Measurements from ENCODE around the gene CRTC3. TPM values are rescaled to one million over a fixed set of nuclear protein-coding genes. Genes with fewer than 3 reads are reported as not detected.

Gene CRTC3
- total RNA-seq, 1 donor from 2014 or later, result 14.1 TPM

- Histone ChIP-seq H3K36me3 (ENCODE audit: control insufficient read depth, insufficient read depth, low read length) (no peaks in the 10 kb centered on the region), H3K27me3 (ENCODE audit: control insufficient read depth, insufficient read depth, low read length) (no peaks in the 10 kb centered on the region), H3K4me3 (ENCODE audit: low read depth, low read length) (no peak overlapping the region)
- TF ChIP-seq CTCF (IDR thresholded peaks at IDR 0.05; ENCODE audit: insufficient read depth, low read length, poor library complexity, severe bottlenecking), result no peak
- DNase-seq (ENCODE audit: low read depth), result no peak
Observed at GRCh38 chr15:90674476-90674875, 144.8 kb downstream of the CRTC3 start.

DNA sequence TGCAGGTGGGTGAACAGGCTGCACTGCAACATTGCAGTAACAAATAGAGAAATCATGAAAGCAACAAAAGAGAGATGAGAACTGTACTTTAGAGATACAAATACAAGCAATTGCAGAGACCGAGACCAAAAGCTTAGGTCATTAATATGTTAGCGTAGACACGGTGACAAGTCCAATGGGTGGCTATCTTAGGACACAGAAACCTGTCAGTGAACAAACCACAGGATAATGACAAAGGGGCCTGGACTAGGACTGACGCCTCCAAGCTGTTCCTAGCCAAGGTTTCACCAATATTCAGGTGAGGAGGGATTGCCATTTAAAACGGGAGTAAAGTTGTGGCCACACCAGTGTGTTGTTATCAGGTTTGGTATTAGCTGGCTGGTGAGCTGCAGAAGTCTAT is 145.7 kb downstream of the CRTC3 start:
- no peak for DNase-seq (ENCODE audit: low read depth)
- Histone ChIP-seq H3K4me3 (ENCODE audit: low read depth, low read length) (no peak overlapping the region), H3K36me3 (ENCODE audit: control insufficient read depth, insufficient read depth, low read length) (no peaks in the 10 kb centered on the region), H3K27me3 (ENCODE audit: control insufficient read depth, insufficient read depth, low read length) (no peaks in the 10 kb centered on the region)
- no peak for TF ChIP-seq CTCF (IDR thresholded peaks at IDR 0.05; ENCODE audit: insufficient read depth, low read length, poor library complexity, severe bottlenecking)

GRCh38 chr15:90677807-90678790 is 148.4 kb downstream of the CRTC3 start:
- Histone ChIP-seq H3K36me3 (ENCODE audit: control insufficient read depth, insufficient read depth, low read length) (no peaks in the 10 kb centered on the region), H3K27me3 (ENCODE audit: control insufficient read depth, insufficient read depth, low read length) (no peaks in the 10 kb centered on the region), H3K4me3 (ENCODE audit: low read depth, low read length) (no peak overlapping the region)
- no peak for DNase-seq (ENCODE audit: low read depth)
- no peak for TF ChIP-seq CTCF (IDR thresholded peaks at IDR 0.05; ENCODE audit: insufficient read depth, low read length, poor library complexity, severe bottlenecking)

DNA sequence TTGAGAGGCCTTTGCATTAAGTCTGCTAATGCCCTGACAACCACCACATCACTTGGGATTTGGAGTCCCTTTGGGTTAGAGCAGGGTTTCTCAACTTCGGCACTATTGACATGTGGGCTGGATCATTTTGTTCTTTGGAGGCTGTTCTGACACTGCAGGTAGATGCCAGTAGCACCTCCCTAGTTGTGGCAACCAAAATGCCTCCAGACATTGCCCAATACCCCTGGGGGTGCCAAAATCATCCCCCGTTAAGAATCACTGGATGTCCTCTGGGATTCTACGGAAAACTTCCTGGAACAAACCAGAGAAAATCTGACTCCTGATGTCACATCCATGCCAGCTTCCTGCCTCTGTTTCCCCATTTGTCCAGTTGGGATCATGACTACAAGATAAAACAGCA is 150.2 kb downstream of the CRTC3 start:
- TF ChIP-seq CTCF (IDR thresholded peaks at IDR 0.05; ENCODE audit: insufficient read depth, low read length, poor library complexity, severe bottlenecking), result no peak
- no peak for DNase-seq (ENCODE audit: low read depth)
- H3K27me3 ChIP-seq (ENCODE audit: control insufficient read depth, insufficient read depth, low read length), result no peaks in the 10 kb centered on the region
- H3K4me3 ChIP-seq (ENCODE audit: low read depth, low read length), result no peak overlapping the region
- H3K36me3 ChIP-seq (ENCODE audit: control insufficient read depth, insufficient read depth, low read length), result no peaks in the 10 kb centered on the region

DNA sequence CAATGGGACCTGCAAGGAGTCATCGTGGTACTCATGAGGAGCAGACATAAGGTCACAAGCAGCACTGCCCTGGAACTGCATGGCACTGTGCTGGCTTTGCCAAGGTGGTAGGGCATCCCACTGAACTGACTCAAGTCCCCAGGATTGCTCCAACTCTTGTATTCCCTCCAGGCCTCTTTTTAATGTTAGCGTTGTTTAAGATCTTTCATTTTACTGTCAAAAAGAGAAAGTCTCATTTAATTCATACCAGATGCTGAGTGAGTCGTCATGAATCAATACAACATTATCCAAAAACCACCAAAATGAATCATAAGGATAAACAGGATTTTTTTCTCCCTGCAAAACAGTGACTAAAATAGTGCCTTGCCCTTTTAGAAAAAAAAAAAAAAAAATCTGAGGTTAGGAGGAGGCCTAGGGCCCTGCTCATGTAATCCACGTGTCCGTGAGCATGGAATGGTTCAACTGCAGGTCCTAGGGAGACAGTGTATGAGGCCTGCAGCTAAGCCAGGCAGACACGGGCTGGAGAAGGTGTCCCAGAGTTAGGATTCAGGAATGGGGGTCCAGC is 150.7 kb downstream of the CRTC3 start:
- no peak for TF ChIP-seq CTCF (IDR thresholded peaks at IDR 0.05; ENCODE audit: insufficient read depth, low read length, poor library complexity, severe bottlenecking)
- peak; percentile 32 for DNase-seq (ENCODE audit: low read depth)
- Histone ChIP-seq H3K4me3 (ENCODE audit: low read depth, low read length) (no peak overlapping the region), H3K27me3 (ENCODE audit: control insufficient read depth, insufficient read depth, low read length) (no peaks in the 10 kb centered on the region), H3K36me3 (ENCODE audit: control insufficient read depth, insufficient read depth, low read length) (no peaks in the 10 kb centered on the region)

All from kidney epithelial cell (primary cell).